Neural cell (in vitro differentiated cells): ENCODE data around the gene WNT6. TPM values are rescaled to one million over a fixed set of nuclear protein-coding genes. Genes with fewer than 3 reads are reported as not detected.

ENCODE experiments used
- H2AFZ ChIP-seq: fragments of 200-600, 300-800 bp; sonication (generic), shearing (Covaris generic); 2 replicates; pipeline ENCODE4 v1.6.0; 2014; ENCODE audit warnings: low read depth, mild to moderate bottlenecking, antibody characterized with exemption, low read length, moderate library complexity
- H3F3A ChIP-seq: fragments of 200-600 bp; shearing (Covaris generic); 2 replicates; pipeline ENCODE4 v1.6.1; 2016; ENCODE audit warnings: mild to moderate bottlenecking, moderate library complexity, mixed read lengths, antibody characterized with exemption, low read length; ENCODE audit not compliant: insufficient read depth, poor library complexity, severe bottlenecking
- H3K27ac ChIP-seq: fragments of 200-600, 300-800 bp; sonication (generic), shearing (Covaris generic); 2 replicates; pipeline ENCODE4 v1.5.1; 2014; ENCODE audit warnings: mild to moderate bottlenecking, low read length, moderate library complexity
- H3K27me3 ChIP-seq: fragments of 300-800, 200-600 bp; sonication (generic), shearing (Covaris generic); 2 replicates; pipeline ENCODE4 v1.6.0; 2014; ENCODE audit warnings: mild to moderate bottlenecking, low read depth, low read length, moderate library complexity; ENCODE audit not compliant: insufficient read depth
- H3K36me3 ChIP-seq: fragments of 300-800, 200-600 bp; sonication (generic), shearing (Covaris generic); 2 replicates; pipeline ENCODE4 v1.5.1; 2014; ENCODE audit warnings: mild to moderate bottlenecking, antibody characterized with exemption, low read length, moderate library complexity; ENCODE audit not compliant: insufficient read depth
- H3K4me2 ChIP-seq: fragments of 300-800, 200-600 bp; sonication (generic), shearing (Covaris generic); 2 replicates; pipeline ENCODE4 v1.6.0; 2014; ENCODE audit warnings: mild to moderate bottlenecking, low read length
- H3K4me3 ChIP-seq: fragments of 300-800, 200-600 bp; sonication (generic), shearing (Covaris generic); 2 replicates; pipeline ENCODE4 v1.5.1; 2014; ENCODE audit warnings: mild to moderate bottlenecking, low read length, moderate library complexity
- H3K79me2 ChIP-seq: fragments of 200-600 bp; shearing (Covaris generic); replicated peaks from 2 replicates; pipeline ENCODE4 v1.6.0; 2014; ENCODE audit warnings: mild to moderate bottlenecking, low read length, moderate library complexity; ENCODE audit not compliant: insufficient read depth
- H3K9ac ChIP-seq: fragments of 300-800, 200-600 bp; sonication (generic), shearing (Covaris generic); 2 replicates; pipeline ENCODE4 v1.6.1; 2016; ENCODE audit warnings: mild to moderate bottlenecking, low read length, mixed read lengths
- H3K9me2 ChIP-seq: fragments of 200-600 bp; shearing (Covaris generic); 2 replicates; pipeline ENCODE4 v1.6.1; 2016; ENCODE audit warnings: mild to moderate bottlenecking, low read length, mixed read lengths; ENCODE audit not compliant: insufficient read depth
- H3K9me3 ChIP-seq: fragments of 200-600, 300-800 bp; sonication (generic), shearing (Covaris generic); 2 replicates; pipeline ENCODE4 v1.6.1; 2016; ENCODE audit warnings: mild to moderate bottlenecking, mixed run types, low read length, moderate library complexity, mixed read lengths
- H4K20me1 ChIP-seq: fragments of 200-600 bp; shearing (Covaris generic); 2 replicates; pipeline ENCODE4 v1.6.1; 2016; ENCODE audit warnings: mild to moderate bottlenecking, mixed run types; ENCODE audit not compliant: insufficient read depth
- CTCF ChIP-seq: fragments of 450-650 bp; IDR thresholded peaks from 2 replicates; pipeline ENCODE4 v1.5.1; 2014; ENCODE audit warnings: antibody characterized with exemption, mild to moderate bottlenecking, moderate library complexity; ENCODE audit not compliant: poor library complexity, severe bottlenecking
- EP300 ChIP-seq: fragments of 450-650 bp; conservative IDR thresholded peaks from 2 replicates; pipeline ENCODE4 v1.6.1; 2014; ENCODE audit warnings: antibody characterized with exemption, mild to moderate bottlenecking, moderate library complexity; ENCODE audit not compliant: poor library complexity, severe bottlenecking
- EZH2 ChIP-seq: fragments of 200-600, 300-800 bp; shearing (Covaris generic), sonication (generic); IDR thresholded peaks from 2 replicates; pipeline ENCODE4 v1.6.1; 2014; ENCODE audit warnings: antibody characterized with exemption, low read length, borderline replicate concordance, mild to moderate bottlenecking; ENCODE audit not compliant: insufficient read depth, poor library complexity, severe bottlenecking
- MXI1 ChIP-seq: fragments of 450-650 bp; conservative IDR thresholded peaks from 2 replicates; pipeline ENCODE4 v1.6.1; 2014; ENCODE audit warnings: antibody characterized with exemption, mild to moderate bottlenecking; ENCODE audit not compliant: poor library complexity, severe bottlenecking
- POLR2AphosphoS5 ChIP-seq: IDR thresholded peaks from 2 replicates; pipeline ENCODE4 v1.6.1; 2012
- RAD21 ChIP-seq: fragments of 450-650 bp; conservative IDR thresholded peaks from 2 replicates; pipeline ENCODE4 v1.6.1; 2014; ENCODE audit warnings: antibody characterized with exemption, mild to moderate bottlenecking, moderate library complexity
- REST ChIP-seq: IDR thresholded peaks from 2 replicates; pipeline ENCODE4 v1.6.1; 2012; ENCODE audit warnings: borderline replicate concordance
- SMC3 ChIP-seq: fragments of 450-650 bp; conservative IDR thresholded peaks from 2 replicates; pipeline ENCODE4 v1.6.1; 2014; ENCODE audit warnings: antibody characterized with exemption, mild to moderate bottlenecking, moderate library complexity; ENCODE audit not compliant: poor library complexity
- TAF1 ChIP-seq: IDR thresholded peaks from 2 replicates; pipeline ENCODE4 v1.6.1; 2012; ENCODE audit warnings: low read depth
- polyA plus RNA-seq: library from polyadenylated mRNA; depleted of rRNA; stranded (reverse); fragments of >200 nt; gene quantifications from 2 replicates; pipeline ENCODE4 v1.2.3, GENCODE V29; 2014

The WNT6 gene
- polyA plus RNA-seq, 1 donor from 2014 or later = not detected

DNA sequence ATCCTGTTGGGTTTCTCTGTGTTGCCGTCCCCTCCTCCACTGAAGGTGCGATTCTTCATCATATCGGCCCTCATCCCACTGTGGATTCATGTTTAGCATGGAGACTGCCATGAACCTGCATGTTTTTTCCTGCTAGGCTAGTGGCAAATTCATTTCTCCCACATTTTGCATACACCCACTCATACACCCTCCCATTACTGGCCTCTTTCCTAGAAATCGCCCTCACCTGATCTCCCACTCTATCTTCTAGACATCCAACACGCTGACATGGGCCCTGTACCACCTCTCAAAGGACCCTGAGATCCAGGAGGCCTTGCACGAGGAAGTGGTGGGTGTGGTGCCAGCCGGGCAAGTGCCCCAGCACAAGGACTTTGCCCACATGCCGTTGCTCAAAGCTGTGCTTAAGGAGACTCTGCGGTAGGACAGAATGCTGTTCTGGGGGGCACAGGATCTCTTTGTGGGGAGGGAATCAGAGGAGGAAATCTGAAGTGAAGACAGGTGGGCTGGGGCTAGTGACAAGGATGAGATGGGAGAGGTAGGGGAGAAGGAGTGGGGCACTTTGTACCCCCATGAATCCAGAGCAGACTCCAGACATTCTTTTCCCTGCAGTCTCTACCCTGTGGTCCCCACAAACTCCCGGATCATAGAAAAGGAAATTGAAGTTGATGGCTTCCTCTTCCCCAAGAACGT, 45.7 kb upstream of the WNT6 start:
- Histone ChIP-seq H3K9me3 (no peaks in the 10 kb centered on the region), H2AFZ (no peak overlapping the region), H3K9ac (no peak overlapping the region), H3K79me2 (no peaks in the 10 kb centered on the region), H3K4me3 (no peak overlapping the region), H3F3A (no peaks in the 10 kb centered on the region), H3K36me3 (no peaks in the 10 kb centered on the region), H3K9me2 (no peaks in the 10 kb centered on the region), H3K4me2 (no peak overlapping the region), H3K27ac (no peak overlapping the region), H3K27me3 (no peaks in the 10 kb centered on the region), H4K20me1 (no peaks in the 10 kb centered on the region)
- TF ChIP-seq RAD21 = no peak
- TF ChIP-seq REST = no peak
- no peak for TF ChIP-seq MXI1
- no peak for TF ChIP-seq TAF1
- no peak for TF ChIP-seq POLR2AphosphoS5
- TF ChIP-seq EP300 = no peak
- no peak for TF ChIP-seq CTCF
- TF ChIP-seq SMC3 = no peak
- no peak for TF ChIP-seq EZH2

GRCh38 chr2:218814540-218815243, 44.9 kb upstream of the WNT6 start:
- H3K27me3 ChIP-seq = no peaks in the 10 kb centered on the region
- H3K4me2 ChIP-seq = no peak overlapping the region
- no peaks in the 10 kb centered on the region for H3F3A ChIP-seq

More at GRCh38 chr2:218814540-218815243, 44.9 kb upstream of the WNT6 start:
- no peaks in the 10 kb centered on the region for H3K9me2 ChIP-seq
- no peak overlapping the region for H2AFZ ChIP-seq
- H3K9ac ChIP-seq = no peak overlapping the region
- no peak for TF ChIP-seq CTCF
- no peak for TF ChIP-seq REST
- TF ChIP-seq EP300 = no peak
- no peak for TF ChIP-seq MXI1
- TF ChIP-seq SMC3 = no peak
- no peak for TF ChIP-seq RAD21
- no peak for TF ChIP-seq POLR2AphosphoS5
- no peak for TF ChIP-seq EZH2
- TF ChIP-seq TAF1 = no peak
- no peak overlapping the region for H3K27ac ChIP-seq
- no peaks in the 10 kb centered on the region for H3K79me2 ChIP-seq
- H3K9me3 ChIP-seq = no peaks in the 10 kb centered on the region
- no peaks in the 10 kb centered on the region for H3K36me3 ChIP-seq
- H4K20me1 ChIP-seq = no peaks in the 10 kb centered on the region
- no peak overlapping the region for H3K4me3 ChIP-seq
